Activated CD4-positive, CD25-positive, alpha-beta regulatory T cell treated with anti-CD3 and anti-CD28 coated beads, Interleukin-2, amount 50 U/mL, for 16 hours (primary cell): ENCODE results near the gene CR1.
"Not testable (repeated sequence)": the region's sequence is repeated elsewhere in the genome, so short reads cannot be mapped to it uniquely, and the experiment has no call there.

Source experiments
- DNase-seq: peaks from one replicate; pipeline ENCODE4 v3.0.0-alpha.2; 2020; ENCODE audit warnings: low read depth, low spot score

CR1 gene

GRCh38 chr1:207672522-207673130 lies 176.7 kb downstream of the CR1 start:
- DNase-seq, result no peak

- no peak for DNase-seq
These were observed 177.4 kb downstream of the CR1 start for GRCh38 chr1:207673399-207673798.

- no peak for DNase-seq
These were observed 180.2 kb downstream of the CR1 start for GRCh38 chr1:207676153-207676552.

GRCh38 chr1:207680590-207681388 lies 184.8 kb downstream of the CR1 start:
- not testable (repeated sequence) for DNase-seq

DNA sequence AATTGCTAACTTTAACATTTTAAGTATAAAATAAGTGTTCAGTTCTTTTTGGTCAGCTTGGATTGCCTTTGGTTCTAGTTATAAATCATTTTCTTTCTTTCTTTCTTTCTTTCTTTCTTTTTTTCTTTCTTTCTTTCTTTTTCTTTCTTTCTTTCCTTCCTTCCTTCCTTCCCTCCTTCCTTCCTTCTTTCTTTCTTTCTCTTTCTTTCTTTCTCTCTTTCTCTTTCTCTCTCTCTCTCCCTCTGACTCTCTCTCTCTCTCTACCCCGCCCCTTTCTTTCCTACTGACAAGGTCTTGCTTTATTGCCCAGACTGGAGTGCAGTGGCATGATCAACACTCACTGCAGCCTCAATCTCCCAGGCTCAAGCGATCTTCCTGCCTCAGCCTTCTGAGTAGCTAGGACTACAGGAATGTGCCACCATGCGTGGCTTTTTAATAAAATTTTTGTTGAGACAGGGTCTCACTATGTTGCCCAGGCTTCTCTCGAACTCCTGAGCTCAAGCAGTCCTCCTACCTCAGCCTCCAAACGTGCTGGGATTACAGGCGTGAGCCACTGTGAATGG lies 187.0 kb downstream of the CR1 start:
- not testable (repeated sequence) for DNase-seq

DNA sequence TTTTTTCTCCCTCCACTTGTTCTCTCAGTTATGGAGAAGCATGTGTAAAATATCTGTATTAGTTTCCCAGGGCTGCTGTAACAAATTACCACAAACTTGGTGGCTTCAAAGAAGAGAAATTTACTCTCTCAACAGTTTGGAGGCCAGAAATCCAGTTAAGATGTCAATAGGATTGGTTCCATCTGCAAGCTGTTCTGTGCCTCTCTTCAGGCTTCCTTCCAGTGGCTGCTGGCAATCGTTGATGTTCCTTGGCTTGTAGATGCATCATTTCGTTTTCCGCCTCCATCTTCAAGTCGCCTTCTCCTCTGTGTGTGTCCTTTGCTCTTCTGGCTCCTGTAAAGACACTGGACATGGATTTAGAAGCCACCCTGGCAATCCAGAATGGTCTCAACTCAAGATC lies 194.6 kb downstream of the CR1 start:
- DNase-seq, result not testable (repeated sequence)

DNA sequence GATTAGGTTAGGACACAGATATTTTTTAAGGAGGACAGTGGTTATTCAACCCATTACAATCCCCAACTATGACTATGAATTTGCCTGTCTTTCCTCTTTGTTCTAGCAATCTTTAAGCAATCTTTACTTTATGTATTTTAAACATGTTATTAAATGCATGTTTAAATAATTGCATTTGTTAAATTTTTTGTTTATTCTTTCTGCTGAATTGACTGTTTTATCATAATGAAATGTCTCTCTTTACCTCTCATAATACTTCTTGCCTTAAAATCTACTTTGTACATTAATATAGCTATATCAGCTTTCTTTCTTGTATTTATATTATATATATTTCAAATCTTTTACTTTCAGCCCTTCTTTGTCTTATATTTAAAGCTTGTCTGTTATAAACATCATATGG lies 195.1 kb downstream of the CR1 start:
- DNase-seq, result no peak
